Neural progenitor cell (in vitro differentiated cells): ENCODE measurements around the gene HMGA1. TPM values are rescaled to one million over a fixed set of nuclear protein-coding genes. Genes with fewer than 3 reads are reported as not detected.

Experiments
- DNase-seq: peaks from one replicate; pipeline ENCODE4 v3.0.0-alpha.2; 2016; ENCODE audit warnings: low spot score
- H2AFZ ChIP-seq: fragments of 200-600 bp; sonication (generic); replicated peaks from 2 replicates; pipeline ENCODE4 v1.6.1; 2016; ENCODE audit warnings: antibody characterized with exemption
- H3F3A ChIP-seq: fragments of 200-600 bp; sonication (generic); 2 replicates; pipeline ENCODE4 v1.6.1; 2016; ENCODE audit warnings: antibody characterized with exemption, low read depth
- H3K27ac ChIP-seq: fragments of 200-600 bp; sonication (generic); 2 replicates; pipeline ENCODE4 v1.5.1; 2016; ENCODE audit warnings: mild to moderate bottlenecking
- H3K27me3 ChIP-seq: fragments of 200-600 bp; sonication (generic); 2 replicates; pipeline ENCODE4 v1.6.1; 2016; ENCODE audit warnings: mild to moderate bottlenecking, moderate library complexity
- H3K36me3 ChIP-seq: fragments of 200-600 bp; sonication (generic); 2 replicates; pipeline ENCODE4 v1.5.1; 2016
- H3K4me1 ChIP-seq: fragments of 200-600 bp; sonication (generic); 2 replicates; pipeline ENCODE4 v1.6.1; 2016; ENCODE audit warnings: mixed run types
- H3K4me2 ChIP-seq: fragments of 200-600 bp; sonication (generic); 2 replicates; pipeline ENCODE4 v1.6.1; 2016
- H3K4me3 ChIP-seq: fragments of 200-600 bp; sonication (generic); 2 replicates; pipeline ENCODE4 v1.5.1; 2016
- H3K79me2 ChIP-seq: fragments of 200-600 bp; sonication (generic); 2 replicates; pipeline ENCODE4 v1.6.1; 2016; ENCODE audit warnings: low read depth
- H3K9ac ChIP-seq: fragments of 200-600 bp; sonication (generic); 2 replicates; pipeline ENCODE4 v1.6.1; 2016
- H3K9me3 ChIP-seq: fragments of 200-600 bp; sonication (generic); 2 replicates; pipeline ENCODE4 v1.5.1; 2016; ENCODE audit warnings: low read depth
- H4K20me1 ChIP-seq: fragments of 200-600 bp; sonication (generic); 2 replicates; pipeline ENCODE4 v1.6.1; 2016; ENCODE audit warnings: low read depth
- H3K27ac Mint-ChIP-seq: 3 replicates; pipeline ENCODE4 v1.8.0; 2021; ENCODE audit warnings: mixed read lengths
- H3K27me3 Mint-ChIP-seq: 2 replicates; pipeline ENCODE4 v1.8.0; 2022; ENCODE audit warnings: low read depth, mild to moderate bottlenecking, inconsistent platforms, moderate library complexity, mixed read lengths; ENCODE audit not compliant: insufficient read depth
- H3K36me3 Mint-ChIP-seq: 3 replicates; pipeline ENCODE4 v1.8.0; 2021; ENCODE audit warnings: mixed read lengths
- H3K4me1 Mint-ChIP-seq: 3 replicates; pipeline ENCODE4 v1.8.0; 2021; ENCODE audit warnings: mixed read lengths
- H3K4me3 Mint-ChIP-seq: 3 replicates; pipeline ENCODE4 v1.8.0; 2021; ENCODE audit warnings: mild to moderate bottlenecking, moderate library complexity, mixed read lengths
- H3K9me3 Mint-ChIP-seq: 3 replicates; pipeline ENCODE4 v1.8.0; 2020; ENCODE audit warnings: mixed read lengths
- CTCF ChIP-seq: fragments of 200-600 bp; sonication (generic); IDR thresholded peaks from 2 replicates; pipeline ENCODE4 v1.5.1; 2017; ENCODE audit warnings: antibody characterized with exemption, mild to moderate bottlenecking
- EZH2 ChIP-seq: fragments of 200-600 bp; sonication (generic); IDR thresholded peaks from 2 replicates; pipeline ENCODE4 v1.6.1; 2017; ENCODE audit warnings: antibody characterized with exemption, mild to moderate bottlenecking, moderate library complexity
- EZH2phosphoT487 ChIP-seq: fragments of 200-600 bp; sonication (generic); IDR thresholded peaks from 2 replicates; pipeline ENCODE4 v1.6.1; 2017; ENCODE audit warnings: antibody characterized with exemption
- total RNA-seq: library from RNA; depleted of rRNA; stranded (reverse); fragments of >200 nt; gene quantifications from 2 replicates; pipeline ENCODE4 v1.2.3, GENCODE V29; 2015; ENCODE audit warnings: low replicate concordance

HMGA1 gene
- total RNA-seq, 1 donor from 2014 or later, result 417 TPM

DNA sequence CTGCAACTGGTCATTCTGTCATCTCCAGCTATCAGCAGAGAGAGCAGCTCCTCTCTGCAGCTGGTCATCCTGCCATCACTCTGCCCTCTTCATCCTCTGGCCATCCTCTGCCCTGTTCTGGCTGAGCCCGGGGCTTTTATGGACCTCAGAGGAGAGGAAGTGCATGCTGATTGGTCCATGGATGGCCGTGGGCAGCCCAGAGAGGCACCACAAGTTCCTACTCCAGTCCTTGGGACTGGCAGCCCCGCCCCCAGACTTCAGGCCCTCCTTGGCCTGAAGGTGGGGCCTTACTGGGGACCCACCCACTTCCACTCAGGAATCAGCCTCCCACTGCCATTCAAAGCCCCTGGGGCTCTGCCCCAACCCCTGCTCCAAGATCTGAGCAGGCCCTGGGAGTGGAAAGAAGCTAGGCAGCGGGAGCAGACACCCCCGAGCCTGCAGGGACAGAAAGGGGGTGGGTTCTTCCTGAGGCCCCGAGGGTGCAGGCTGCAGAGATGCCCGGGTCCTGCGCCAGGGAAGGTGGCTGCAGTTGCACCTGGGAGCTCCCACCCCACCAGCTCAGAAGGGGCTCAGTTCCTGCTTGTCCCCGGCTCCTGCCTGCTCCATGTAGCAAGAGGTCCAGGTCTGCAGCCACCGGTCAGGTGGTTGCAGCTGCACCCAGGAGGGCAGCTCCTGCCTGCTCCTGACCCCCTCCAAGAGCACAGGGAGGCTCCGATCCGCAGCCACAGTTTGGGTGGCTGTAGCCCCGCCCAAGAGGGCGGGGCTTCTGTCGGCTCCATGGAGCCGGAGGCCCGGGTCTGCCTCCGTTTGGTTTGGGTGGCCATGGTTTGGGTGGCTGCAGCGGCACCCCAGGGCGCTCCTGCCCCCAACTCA, 34.1 kb upstream of the HMGA1 start:
- no peaks in the 10 kb centered on the region for H4K20me1 ChIP-seq
- no peaks in the 10 kb centered on the region for H3K4me1 ChIP-seq
- no peaks in the 10 kb centered on the region for H3F3A ChIP-seq
- peak overlapping the region; percentile 63 for H2AFZ ChIP-seq
- H3K27me3 ChIP-seq, result no peaks in the 10 kb centered on the region
- H3K27me3 Mint-ChIP-seq, result peaks cover 11% of the 10 kb centered on the region
- H3K9me3 Mint-ChIP-seq, result no peaks in the 10 kb centered on the region
- DNase-seq, result peak; percentile 54
- no peaks in the 10 kb centered on the region for H3K36me3 ChIP-seq
- H3K79me2 ChIP-seq, result no peaks in the 10 kb centered on the region
- no peaks in the 10 kb centered on the region for H3K36me3 Mint-ChIP-seq
- H3K4me3 Mint-ChIP-seq, result no peak overlapping the region
- H3K4me2 ChIP-seq, result peak overlapping the region; percentile 27
- TF ChIP-seq EZH2 (no peak), EZH2phosphoT487 (no peak), CTCF (no peak)
- no peaks in the 10 kb centered on the region for H3K9me3 ChIP-seq
- H3K4me1 Mint-ChIP-seq, result peaks cover 12% of the 10 kb centered on the region
- H3K27ac Mint-ChIP-seq, result no peak overlapping the region
- H3K27ac ChIP-seq, result no peak overlapping the region
- no peak overlapping the region for H3K4me3 ChIP-seq
- H3K9ac ChIP-seq, result no peak overlapping the region

DNA sequence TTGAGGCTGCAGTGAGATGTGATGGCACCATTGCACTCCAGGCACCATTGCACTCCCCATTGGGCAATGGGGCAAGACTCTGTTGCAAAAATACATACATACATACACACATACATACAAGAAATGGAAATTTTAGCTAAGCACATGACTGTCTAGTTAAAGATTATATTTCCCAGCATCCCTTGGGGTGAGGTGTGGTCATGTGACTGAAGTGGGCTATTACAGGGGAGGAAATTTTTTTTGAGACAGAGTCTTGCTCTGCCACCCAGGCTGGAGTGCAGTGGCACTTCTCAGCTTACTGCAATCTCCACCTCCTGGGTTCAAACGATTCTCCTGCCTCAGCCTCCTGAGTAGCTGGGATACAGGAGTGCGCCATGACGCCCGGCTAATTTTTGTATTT, 32.0 kb upstream of the HMGA1 start:
- DNase-seq, result no peak
- H2AFZ ChIP-seq, result no peak overlapping the region
- no peaks in the 10 kb centered on the region for H4K20me1 ChIP-seq
- no peak overlapping the region for H3K9ac ChIP-seq
- H3K79me2 ChIP-seq, result no peaks in the 10 kb centered on the region
- Mint-ChIP-seq H3K27me3 (peaks cover 10% of the 10 kb centered on the region), H3K4me1 (peaks cover 15% of the 10 kb centered on the region), H3K9me3 (no peaks in the 10 kb centered on the region), H3K36me3 (no peaks in the 10 kb centered on the region), H3K27ac (no peak overlapping the region), H3K4me3 (no peak overlapping the region)
- H3K4me1 ChIP-seq, result no peaks in the 10 kb centered on the region
- H3F3A ChIP-seq, result no peaks in the 10 kb centered on the region
- no peak overlapping the region for H3K4me2 ChIP-seq
- TF ChIP-seq CTCF, result no peak
- TF ChIP-seq EZH2phosphoT487, result no peak
- TF ChIP-seq EZH2, result no peak
- H3K4me3 ChIP-seq, result no peak overlapping the region
- no peaks in the 10 kb centered on the region for H3K27me3 ChIP-seq
- H3K27ac ChIP-seq, result no peak overlapping the region
- no peaks in the 10 kb centered on the region for H3K36me3 ChIP-seq
- H3K9me3 ChIP-seq, result no peaks in the 10 kb centered on the region

DNA sequence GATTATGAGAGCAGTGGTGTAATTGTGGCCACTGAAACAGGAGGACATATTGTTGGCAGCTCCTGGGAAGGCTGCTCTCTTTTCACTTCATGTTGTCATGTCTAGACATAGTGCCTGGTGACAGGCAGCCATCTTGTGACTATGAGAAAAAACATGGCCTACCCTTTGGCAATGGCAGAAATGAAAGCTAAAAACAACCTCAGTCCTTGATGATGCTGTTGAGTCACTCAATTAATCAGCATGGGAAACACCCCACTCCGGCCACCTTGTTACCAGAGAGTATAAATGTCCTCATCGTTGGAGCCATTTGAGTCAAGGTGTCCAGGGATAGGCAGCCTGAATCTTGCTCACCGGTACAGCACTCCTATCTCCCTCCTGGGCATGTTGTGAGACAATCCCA, 31.2 kb upstream of the HMGA1 start:
- no peak for TF ChIP-seq EZH2phosphoT487
- TF ChIP-seq EZH2, result no peak
- TF ChIP-seq CTCF, result no peak
- peak overlapping the region; percentile 42 for H2AFZ ChIP-seq
- no peaks in the 10 kb centered on the region for H3K9me3 ChIP-seq
- Mint-ChIP-seq H3K36me3 (no peaks in the 10 kb centered on the region), H3K27ac (no peak overlapping the region), H3K4me3 (no peak overlapping the region), H3K27me3 (peaks cover 10% of the 10 kb centered on the region), H3K4me1 (peaks cover 13% of the 10 kb centered on the region), H3K9me3 (no peaks in the 10 kb centered on the region)
- H3K79me2 ChIP-seq, result no peaks in the 10 kb centered on the region
- no peak overlapping the region for H3K4me2 ChIP-seq
- H4K20me1 ChIP-seq, result no peaks in the 10 kb centered on the region
- H3K27ac ChIP-seq, result no peak overlapping the region
- H3K36me3 ChIP-seq, result no peaks in the 10 kb centered on the region
- no peaks in the 10 kb centered on the region for H3K4me1 ChIP-seq
- DNase-seq, result no peak
- no peaks in the 10 kb centered on the region for H3K27me3 ChIP-seq
- H3F3A ChIP-seq, result no peaks in the 10 kb centered on the region
- H3K4me3 ChIP-seq, result no peak overlapping the region
- no peak overlapping the region for H3K9ac ChIP-seq
